PC-9 (cell line): Measurements from ENCODE around the gene SLC26A2. TPM values are rescaled to one million over a fixed set of nuclear protein-coding genes. Genes with fewer than 3 reads are reported as not detected.

ENCODE experiments used
- BruUV-seq: library from RNA; stranded (reverse); fragments of 400-500 nt; replicated peaks from 2 replicates; lab custom pipeline; 2021; lab: Mats Ljungman, UMichigan
- CTCF ChIA-PET: fragments of 300-600 bp; sonication (Branson Sonifier 250); formaldehyde crosslinking; loops from one replicate; lab custom pipeline; 2022; ENCODE audit warnings: antibody characterized with exemption; lab: Charles Lee
- POLR2A ChIA-PET: fragments of 300-600 bp; sonication (Branson Sonifier 250); formaldehyde crosslinking; loops from one replicate; lab custom pipeline; 2022; ENCODE audit warnings: antibody characterized with exemption; ENCODE audit not compliant: unreplicated experiment; lab: Charles Lee
- DNase-seq, 2 experiments: peaks; one replicate each; pipeline versions ENCODE4 v3.0.0 to v3.0.0-alpha.2; 2015 to 2022; ENCODE audit warnings: mixed read lengths in 1 of 2
- H2AFZ ChIP-seq: fragments of 200-600 bp; sonication (generic); 2 replicates; pipeline ENCODE4 v1.8.1; 2017; ENCODE audit warnings: antibody characterized with exemption
- H3F3A ChIP-seq: fragments of 200-600 bp; sonication (generic); 2 replicates; pipeline ENCODE4 v1.8.1; 2017; ENCODE audit warnings: antibody characterized with exemption, mild to moderate bottlenecking, low read depth; ENCODE audit not compliant: insufficient read depth
- H3K27ac ChIP-seq: fragments of 200-600 bp; sonication (generic); 2 replicates; pipeline ENCODE4 v1.6.1; 2016; ENCODE audit warnings: mixed run types
- H3K27me3 ChIP-seq: fragments of 200-600 bp; sonication (generic); 2 replicates; pipeline ENCODE4 v1.6.1; 2016; ENCODE audit warnings: low read depth, mixed run types; ENCODE audit not compliant: insufficient read depth
- H3K36me3 ChIP-seq: fragments of 200-600 bp; sonication (generic); 2 replicates; pipeline ENCODE4 v1.6.1; 2016; ENCODE audit warnings: low read depth, mixed run types
- H3K4me1 ChIP-seq: fragments of 200-600 bp; sonication (generic); replicated peaks from 2 replicates; pipeline ENCODE4 v1.6.1; 2016; ENCODE audit warnings: mixed run types; ENCODE audit not compliant: insufficient read depth
- H3K4me2 ChIP-seq: fragments of 200-600 bp; sonication (generic); 2 replicates; pipeline ENCODE4 v1.6.1; 2017; ENCODE audit warnings: mixed run types
- H3K4me3 ChIP-seq: fragments of 200-600 bp; sonication (generic); 2 replicates; pipeline ENCODE4 v1.6.1; 2016; ENCODE audit warnings: mixed run types
- H3K79me2 ChIP-seq: fragments of 200-600 bp; sonication (generic); 2 replicates; pipeline ENCODE4 v1.6.1; 2017; ENCODE audit warnings: low read depth, mixed run types
- H3K9me2 ChIP-seq: fragments of 200-600 bp; sonication (generic); 2 replicates; pipeline ENCODE4 v1.8.1; 2017; ENCODE audit warnings: mild to moderate bottlenecking; ENCODE audit not compliant: insufficient read depth
- H3K9me3 ChIP-seq: fragments of 200-600 bp; sonication (generic); 2 replicates; pipeline ENCODE4 v1.8.1; 2016; ENCODE audit warnings: low read depth; ENCODE audit not compliant: insufficient read depth
- H4K20me1 ChIP-seq: fragments of 200-600 bp; sonication (generic); 2 replicates; pipeline ENCODE4 v1.8.1; 2017; ENCODE audit not compliant: insufficient read depth
- CTCF ChIP-seq: fragments of 200-600 bp; sonication (generic); conservative IDR thresholded peaks from 2 replicates; pipeline ENCODE4 v1.6.1; 2017; ENCODE audit warnings: mixed run types, antibody characterized with exemption, mild to moderate bottlenecking, moderate library complexity
- EZH2 ChIP-seq: fragments of 200-600 bp; sonication (generic); IDR thresholded peaks from 2 replicates; pipeline ENCODE4 v1.8.0; 2017; ENCODE audit warnings: antibody characterized with exemption, low read depth
- intact Hi-C: fragments of 100-400 bp; cut with micrococcal nuclease; formaldehyde crosslinking; loops from one replicate; pipeline ENCODE4 v1.10.0; 2022; ENCODE audit not compliant: unreplicated experiment
- total RNA-seq: library from RNA; stranded (reverse); gene quantifications from 2 replicates; pipeline ENCODE4 v1.2.3, GENCODE V29; 2021

Gene SLC26A2
- total RNA-seq, 1 experiment from 2014 or later, result 13.5 TPM

DNA sequence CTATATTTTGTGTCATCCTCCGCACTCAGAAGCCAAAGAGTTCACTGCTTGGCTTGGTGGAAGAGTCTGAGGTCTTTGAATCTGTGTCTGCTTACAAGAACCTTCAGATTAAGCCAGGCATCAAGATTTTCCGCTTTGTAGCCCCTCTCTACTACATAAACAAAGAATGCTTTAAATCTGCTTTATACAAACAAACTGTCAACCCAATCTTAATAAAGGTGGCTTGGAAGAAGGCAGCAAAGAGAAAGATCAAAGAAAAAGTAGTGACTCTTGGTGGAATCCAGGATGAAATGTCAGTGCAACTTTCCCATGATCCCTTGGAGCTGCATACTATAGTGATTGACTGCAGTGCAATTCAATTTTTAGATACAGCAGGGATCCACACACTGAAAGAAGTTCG lies 20.6 kb downstream of the SLC26A2 start:
- H3K27ac ChIP-seq, result no peak overlapping the region
- TF ChIP-seq CTCF, result no peak
- no peak for TF ChIP-seq EZH2
- CTCF ChIA-PET, result no interaction called here
- H3K4me2 ChIP-seq, result no peak overlapping the region
- 0 out of 2 replicates have a peak, but pooled peaks cover 4% of the 10 kb centered on the region for H3K36me3 ChIP-seq
- intact Hi-C loops, result no loop called here
- DNase-seq, result no peak
- no peaks in the 10 kb centered on the region for H3F3A ChIP-seq
- no peaks in the 10 kb centered on the region for H4K20me1 ChIP-seq
- no peaks in the 10 kb centered on the region for H3K4me1 ChIP-seq
- no peaks in the 10 kb centered on the region for H3K9me3 ChIP-seq
- no peak overlapping the region for H2AFZ ChIP-seq
- no peaks in the 10 kb centered on the region for H3K9me2 ChIP-seq
- no TSS peak for BruUV-seq
- H3K27me3 ChIP-seq, result no peaks in the 10 kb centered on the region
- H3K79me2 ChIP-seq, result no peaks in the 10 kb centered on the region
- POLR2A ChIA-PET, result interaction anchor here (0.7 kb wide), 1 partner anchor 128 kb away, joined by 6 read pairs; no protein-coding TSS in a partner anchor
- no peak overlapping the region for H3K4me3 ChIP-seq

- CTCF ChIA-PET, result interaction anchor here (0.7 kb wide), 1 partner anchor 326 kb away, joined by 3 read pairs; no protein-coding TSS in a partner anchor
- H3F3A ChIP-seq, result no peaks in the 10 kb centered on the region
- intact Hi-C loops, result no loop called here
Observed at GRCh38 chr5:149982505-149982904, 21.9 kb downstream of the SLC26A2 start.

GRCh38 chr5:149988126-149988525 lies 27.6 kb downstream of the SLC26A2 start:
- Histone ChIP-seq H3K79me2 (no peaks in the 10 kb centered on the region), H3K4me3 (no peak overlapping the region), H3K27me3 (no peaks in the 10 kb centered on the region), H4K20me1 (no peaks in the 10 kb centered on the region), H2AFZ (no peak overlapping the region), H3K27ac (no peak overlapping the region), H3K4me1 (peaks cover 15% of the 10 kb centered on the region), H3K9me2 (no peaks in the 10 kb centered on the region), H3K36me3 (no peaks in the 10 kb centered on the region), H3F3A (peaks cover 8% of the 10 kb centered on the region), H3K9me3 (no peaks in the 10 kb centered on the region), H3K4me2 (peak overlapping the region; percentile 24; the same call in 1 of the 2 replicates)
- peak in 1 of 2 experiments; percentile 63 for DNase-seq
- POLR2A ChIA-PET, result no interaction called here
- no peak for TF ChIP-seq CTCF
- no peak for TF ChIP-seq EZH2
- no TSS peak for BruUV-seq
- CTCF ChIA-PET, result no interaction called here
- intact Hi-C loops, result no loop called here

More at GRCh38 chr5:149982505-149982904, 21.9 kb downstream of the SLC26A2 start:
- POLR2A ChIA-PET, result no interaction called here
- no peak overlapping the region for H3K27ac ChIP-seq
- DNase-seq, result no peak
- no TSS peak for BruUV-seq
- no peak overlapping the region for H3K4me3 ChIP-seq
- H3K4me1 ChIP-seq, result no peaks in the 10 kb centered on the region
- no peaks in the 10 kb centered on the region for H3K79me2 ChIP-seq
- no peaks in the 10 kb centered on the region for H3K9me3 ChIP-seq
- 0 out of 2 replicates have a peak, but pooled peaks cover 4% of the 10 kb centered on the region for H3K36me3 ChIP-seq
- H4K20me1 ChIP-seq, result no peaks in the 10 kb centered on the region
- no peak for TF ChIP-seq CTCF
- no peak overlapping the region for H2AFZ ChIP-seq
- no peaks in the 10 kb centered on the region for H3K9me2 ChIP-seq
- no peak overlapping the region for H3K4me2 ChIP-seq
- H3K27me3 ChIP-seq, result no peaks in the 10 kb centered on the region
